IPS-20b (cell line): Measurements from ENCODE around the gene LCN6.
"Not testable (repeated sequence)": the region's sequence is repeated elsewhere in the genome, so short reads cannot be mapped to it uniquely, and the experiment has no call there.

Experiments
- H3K27ac ChIP-seq: one replicate; pipeline ENCODE4 v1.5.1; 2013; ENCODE audit warnings: low read length
- H3K27me3 ChIP-seq: 2 replicates; pipeline ENCODE4 v1.6.1; 2013; ENCODE audit warnings: mild to moderate bottlenecking, low read length, inconsistent platforms; ENCODE audit not compliant: insufficient read depth
- H3K36me3 ChIP-seq: 2 replicates; pipeline ENCODE4 v1.6.1; 2013; ENCODE audit warnings: low read depth, mild to moderate bottlenecking, inconsistent platforms, low read length, moderate library complexity; ENCODE audit not compliant: insufficient read depth
- H3K4me1 ChIP-seq: 2 replicates; pipeline ENCODE4 v1.6.1; 2013; ENCODE audit warnings: mild to moderate bottlenecking, control low read depth, inconsistent platforms, low read length, moderate library complexity; ENCODE audit not compliant: insufficient read depth
- H3K4me3 ChIP-seq: 2 replicates; pipeline ENCODE4 v1.5.1; 2013; ENCODE audit warnings: mild to moderate bottlenecking, low read length, inconsistent platforms
- H3K9ac ChIP-seq: 2 replicates; pipeline ENCODE4 v1.6.1; 2013; ENCODE audit warnings: low read depth, mild to moderate bottlenecking, inconsistent platforms, low read length, moderate library complexity
- H3K9me3 ChIP-seq: 2 replicates; pipeline ENCODE4 v1.6.1; 2013; ENCODE audit warnings: mild to moderate bottlenecking, low read depth, low read length, inconsistent platforms; ENCODE audit not compliant: insufficient read depth

Gene LCN6

GRCh38 chr9:136755302-136756133, 7.2 kb upstream of the LCN6 start:
- not testable (repeated sequence) for H3K27ac ChIP-seq, H3K36me3 ChIP-seq, H3K4me3 ChIP-seq, H3K9ac ChIP-seq, H3K4me1 ChIP-seq, H3K27me3 ChIP-seq, H3K9me3 ChIP-seq

- Histone ChIP-seq H3K4me1 (no peaks in the 10 kb centered on the region), H3K36me3 (no peaks in the 10 kb centered on the region), H3K27ac (no peak overlapping the region), H3K9ac (no peak overlapping the region), H3K9me3 (peaks cover 4% of the 10 kb centered on the region; the same call in 1 of the 2 replicates), H3K27me3 (no peaks in the 10 kb centered on the region), H3K4me3 (no peak overlapping the region)
Measured at GRCh38 chr9:136754626-136755301, 6.4 kb upstream of the LCN6 start.

- Histone ChIP-seq H3K36me3 (no peaks in the 10 kb centered on the region), H3K27ac (no peak overlapping the region), H3K4me1 (no peaks in the 10 kb centered on the region), H3K9me3 (peaks cover 4% of the 10 kb centered on the region; the same call in 1 of the 2 replicates), H3K4me3 (no peak overlapping the region), H3K27me3 (no peaks in the 10 kb centered on the region), H3K9ac (no peak overlapping the region)
Measured at GRCh38 chr9:136754059-136754572, 5.8 kb upstream of the LCN6 start.

GRCh38 chr9:136753371-136754058, 5.2 kb upstream of the LCN6 start:
- H3K36me3 ChIP-seq, result no peaks in the 10 kb centered on the region
- no peaks in the 10 kb centered on the region for H3K27me3 ChIP-seq
- H3K4me1 ChIP-seq, result no peaks in the 10 kb centered on the region
- no peak overlapping the region for H3K27ac ChIP-seq
- peaks cover 4% of the 10 kb centered on the region; the same call in 1 of the 2 replicates for H3K9me3 ChIP-seq
- H3K4me3 ChIP-seq, result no peak overlapping the region
- H3K9ac ChIP-seq, result no peak overlapping the region

DNA sequence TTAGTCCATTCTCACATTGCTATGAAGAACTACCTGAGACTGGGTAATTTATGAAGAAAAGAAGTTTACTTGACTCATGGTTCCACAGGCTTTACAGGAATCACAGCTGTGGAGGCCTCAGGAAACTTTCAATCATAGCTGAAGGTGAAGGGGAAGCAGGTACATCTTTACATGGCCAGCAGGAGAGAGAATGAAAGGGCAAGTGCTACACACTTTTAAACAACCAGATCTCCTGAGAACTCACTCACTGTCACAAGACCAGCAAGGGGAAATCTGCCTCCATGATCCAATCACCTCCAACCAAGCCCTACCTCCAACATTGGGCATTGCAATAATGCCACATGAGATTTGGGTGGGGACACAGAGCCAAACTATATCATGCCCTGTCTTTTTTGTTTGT, 3.5 kb upstream of the LCN6 start:
- Histone ChIP-seq H3K36me3 (no peaks in the 10 kb centered on the region), H3K9ac (no peak overlapping the region), H3K4me3 (no peak overlapping the region), H3K9me3 (peaks cover 4% of the 10 kb centered on the region; the same call in 1 of the 2 replicates), H3K27me3 (no peaks in the 10 kb centered on the region), H3K27ac (no peak overlapping the region), H3K4me1 (no peaks in the 10 kb centered on the region)

- no peak overlapping the region for H3K27ac ChIP-seq
- H3K9me3 ChIP-seq, result peaks cover 3% of the 10 kb centered on the region; the same call in 1 of the 2 replicates
Measured at GRCh38 chr9:136751244-136751643, 2.9 kb upstream of the LCN6 start.

DNA sequence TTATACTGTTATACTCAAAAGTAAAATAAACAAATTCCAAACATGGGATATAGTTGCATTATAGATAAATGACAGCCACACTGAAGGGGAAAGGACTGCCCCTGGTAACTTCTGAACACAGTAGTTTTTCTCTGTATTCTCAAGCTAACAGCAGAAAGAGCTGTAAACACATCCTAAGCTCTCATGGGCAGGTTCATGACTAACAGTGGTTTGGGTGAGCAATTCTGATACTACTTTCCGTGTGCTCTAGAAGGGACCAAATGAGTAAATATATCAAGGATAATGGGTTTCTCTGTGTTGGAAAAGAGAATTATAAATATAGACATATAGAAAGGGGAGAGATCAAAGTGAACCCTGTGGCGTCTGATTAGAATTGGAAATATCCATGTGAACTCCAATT, 2.2 kb upstream of the LCN6 start:
- Histone ChIP-seq H3K4me1 (no peaks in the 10 kb centered on the region), H3K27me3 (no peaks in the 10 kb centered on the region), H3K36me3 (no peaks in the 10 kb centered on the region), H3K4me3 (no peak overlapping the region), H3K27ac (no peak overlapping the region), H3K9me3 (no peaks in the 10 kb centered on the region), H3K9ac (no peak overlapping the region)

More at GRCh38 chr9:136751244-136751643, 2.9 kb upstream of the LCN6 start:
- Histone ChIP-seq H3K9ac (no peak overlapping the region), H3K36me3 (no peaks in the 10 kb centered on the region), H3K4me1 (no peaks in the 10 kb centered on the region), H3K4me3 (no peak overlapping the region), H3K27me3 (no peaks in the 10 kb centered on the region)

- H3K36me3 ChIP-seq, result no peaks in the 10 kb centered on the region
- H3K27ac ChIP-seq, result no peak overlapping the region
- no peaks in the 10 kb centered on the region for H3K4me1 ChIP-seq
- H3K4me3 ChIP-seq, result no peak overlapping the region
- H3K9ac ChIP-seq, result no peak overlapping the region
- no peaks in the 10 kb centered on the region for H3K27me3 ChIP-seq
- no peaks in the 10 kb centered on the region for H3K9me3 ChIP-seq
Measured at GRCh38 chr9:136748666-136749611, 614 bp upstream of the LCN6 start.

DNA sequence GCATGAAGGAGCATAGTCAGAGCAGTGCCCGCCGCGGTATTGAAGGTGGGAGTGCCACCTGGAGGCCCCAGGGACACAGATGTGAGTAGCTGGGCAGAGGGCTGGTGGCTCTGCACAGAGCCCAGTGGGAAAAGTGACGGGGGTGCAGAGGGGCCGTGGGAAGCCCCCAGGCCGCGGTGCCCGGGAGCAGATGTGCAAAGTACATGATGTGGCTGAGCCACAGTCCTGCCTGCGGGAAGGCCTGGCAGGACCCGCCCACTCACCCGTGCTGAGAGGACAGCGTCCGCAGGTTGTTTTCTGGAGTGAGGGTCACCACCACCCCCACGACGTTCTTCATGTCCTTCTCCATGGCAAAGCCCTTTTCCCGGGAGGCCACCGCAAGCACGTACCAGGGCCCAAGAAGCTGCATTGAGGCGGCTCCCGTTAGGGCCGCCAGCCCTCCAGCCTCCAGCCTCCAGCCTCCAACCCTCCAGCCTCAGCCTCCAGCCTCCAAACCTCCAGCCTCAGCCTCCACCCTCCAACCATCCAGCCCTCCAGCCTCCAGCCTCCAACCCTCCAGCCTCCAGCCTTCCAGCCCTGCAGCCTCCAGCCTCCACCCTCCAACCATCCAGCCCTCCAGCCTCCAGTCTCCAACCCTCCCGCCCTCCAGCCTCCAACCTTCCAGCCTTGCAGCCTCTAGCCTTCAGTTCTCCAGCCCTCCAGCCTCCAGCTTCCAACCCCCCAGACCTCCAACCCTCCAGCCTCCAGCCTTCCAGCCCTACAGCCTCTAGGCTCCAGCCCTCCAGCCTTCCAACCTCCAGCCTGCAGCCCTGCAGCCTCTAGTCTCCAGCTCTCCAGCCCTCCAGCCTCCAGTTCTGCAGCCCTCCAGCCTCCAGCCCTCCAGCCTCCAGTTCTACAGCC, 914 bp downstream of the LCN6 start:
- no peaks in the 10 kb centered on the region for H3K4me1 ChIP-seq
- no peaks in the 10 kb centered on the region for H3K36me3 ChIP-seq
- no peak overlapping the region for H3K9ac ChIP-seq
- no peaks in the 10 kb centered on the region for H3K27me3 ChIP-seq
- H3K4me3 ChIP-seq, result no peak overlapping the region
- no peak overlapping the region for H3K27ac ChIP-seq
- H3K9me3 ChIP-seq, result no peaks in the 10 kb centered on the region

DNA sequence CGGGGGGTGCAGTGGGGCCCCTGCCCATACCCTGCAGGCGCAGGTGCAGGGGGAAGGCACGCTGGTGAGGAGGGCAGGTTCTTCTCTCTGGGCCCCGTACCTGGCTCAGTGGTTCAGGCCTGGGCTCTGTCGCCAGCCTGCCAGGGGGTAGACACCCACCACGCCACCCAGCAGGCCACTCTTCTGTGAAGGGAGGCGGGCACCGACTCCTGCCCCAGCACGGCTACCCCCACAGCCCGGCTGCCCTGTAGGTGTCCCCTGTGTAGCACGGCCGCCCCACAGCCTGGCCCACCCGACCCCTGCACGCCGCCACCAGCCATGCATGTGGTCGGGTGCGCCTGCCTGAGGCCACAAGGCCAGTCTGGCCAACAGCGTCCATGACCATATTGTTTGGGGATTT, 1.7 kb downstream of the LCN6 start:
- Histone ChIP-seq H3K4me3 (no peak overlapping the region), H3K27me3 (no peaks in the 10 kb centered on the region), H3K36me3 (no peaks in the 10 kb centered on the region), H3K9ac (no peak overlapping the region), H3K9me3 (no peaks in the 10 kb centered on the region), H3K27ac (no peak overlapping the region), H3K4me1 (no peaks in the 10 kb centered on the region)
